GM18858 (cell line): Measurements from ENCODE around the gene EYA2.
"Not testable (repeated sequence)": the region's sequence is repeated elsewhere in the genome, so short reads cannot be mapped to it uniquely, and the experiment has no call there.

Source experiments
- ATAC-seq: cut with Tn5 transposase; IDR thresholded peaks from one replicate; pipeline ENCODE4 v1.9.1; 2021; ENCODE audit not compliant: unreplicated experiment

EYA2 gene

DNA sequence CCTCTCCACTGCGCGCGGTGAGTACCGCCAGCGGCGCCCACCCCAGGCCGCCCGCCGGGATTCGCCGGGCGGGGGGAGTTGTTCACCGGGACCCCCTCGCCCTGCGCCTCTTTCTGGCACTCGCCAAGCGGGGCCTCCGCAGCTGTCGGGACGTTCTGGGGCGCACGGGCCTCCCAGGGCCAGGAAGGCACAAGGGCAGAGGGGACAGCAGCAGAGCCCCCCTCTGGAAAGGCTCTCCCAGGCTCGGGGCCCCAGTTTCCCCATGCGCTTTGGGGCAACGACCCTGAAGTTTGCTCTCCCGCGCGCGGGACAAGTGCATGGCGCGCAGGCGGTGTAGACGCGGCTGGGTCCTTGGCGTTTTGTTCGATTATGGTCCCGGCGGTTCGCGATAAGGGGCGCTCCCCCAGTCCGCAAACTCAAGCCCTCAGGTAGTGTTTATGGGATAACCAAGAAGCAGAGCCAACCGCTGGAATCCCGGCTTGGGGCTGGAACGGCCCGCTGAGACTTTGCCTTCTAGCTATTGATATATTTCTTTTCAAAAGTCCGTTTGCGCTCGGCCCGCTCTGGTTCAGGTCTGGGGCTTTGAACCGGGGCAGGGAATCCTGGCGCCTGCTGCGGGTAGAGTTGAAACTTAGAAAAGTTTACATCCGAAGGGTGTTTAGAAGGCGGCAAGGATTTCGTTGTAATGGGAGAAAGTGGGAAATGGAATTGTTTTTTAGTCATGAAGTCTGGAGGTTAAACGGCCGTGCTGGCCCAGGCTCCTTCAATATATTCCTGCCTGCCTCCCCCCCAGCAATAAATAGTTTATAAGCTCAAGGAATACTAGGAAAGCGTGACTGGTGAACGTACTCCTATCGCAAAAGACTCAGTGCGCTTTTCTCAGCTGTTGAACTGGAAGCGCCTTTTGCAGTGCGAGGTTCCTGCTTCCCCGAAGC is 595 bp downstream of the EYA2 start:
- ATAC-seq, result no peak

DNA sequence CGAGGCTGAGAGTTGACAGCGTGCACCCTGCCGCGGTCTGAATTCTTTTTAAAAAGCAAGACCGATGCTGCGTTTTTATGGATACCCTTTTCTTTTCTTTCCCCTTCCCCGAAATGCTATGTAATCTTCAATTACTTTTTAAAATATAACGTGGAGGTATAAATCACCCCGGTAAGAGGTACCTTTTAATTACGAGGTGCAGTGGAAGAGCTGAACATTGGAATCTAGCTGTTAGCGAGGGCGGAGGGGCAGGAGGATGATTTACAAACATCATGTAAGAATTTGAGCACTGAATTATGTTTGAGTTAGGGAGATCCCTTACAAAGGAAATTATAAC is 1.2 kb downstream of the EYA2 start:
- no peak for ATAC-seq

DNA sequence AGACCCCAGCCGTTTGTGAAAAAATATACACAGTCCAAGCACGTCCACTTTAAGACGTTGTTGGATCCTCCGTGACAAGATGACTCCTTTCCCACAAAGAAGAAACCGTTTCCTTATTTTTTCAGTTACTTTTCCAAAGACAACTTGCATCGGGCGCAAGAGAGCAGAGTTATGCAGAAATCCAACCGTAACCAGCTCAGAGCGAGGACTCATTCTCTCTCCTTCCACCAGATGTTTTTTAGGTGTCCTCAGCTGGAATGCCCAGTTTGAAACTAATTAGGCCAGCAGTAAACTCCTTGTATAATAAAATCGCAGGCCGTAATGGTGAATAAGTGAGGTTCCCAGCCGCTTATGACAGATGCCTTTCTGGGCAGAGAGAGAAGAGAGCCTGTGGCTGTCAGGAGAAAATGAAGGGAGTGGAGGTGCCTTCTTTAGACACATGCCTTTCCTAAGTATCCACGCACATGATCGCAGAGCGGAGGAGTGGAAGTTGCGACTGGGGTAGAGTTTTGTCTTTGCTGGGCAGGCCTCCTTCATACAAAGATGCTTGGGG is 2.8 kb downstream of the EYA2 start:
- ATAC-seq, result no peak

DNA sequence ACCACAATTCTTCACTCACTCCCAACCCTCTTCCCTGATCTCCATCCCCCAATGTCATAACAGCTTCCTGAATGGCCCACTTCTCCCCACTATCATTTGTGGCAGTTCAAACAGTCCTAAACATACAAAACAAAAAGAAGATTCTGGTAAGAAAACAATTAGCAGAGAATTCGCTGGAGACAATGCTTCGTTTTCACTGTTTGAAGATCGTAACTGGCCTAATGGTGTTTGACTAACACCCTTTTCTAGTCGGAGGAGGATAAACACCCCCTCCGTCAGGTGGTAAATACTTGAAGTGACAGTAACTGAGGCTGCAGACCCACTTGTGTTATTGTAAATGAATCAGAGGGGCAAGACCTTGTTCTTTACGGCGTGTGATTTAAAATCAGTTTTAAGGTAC is 3.8 kb downstream of the EYA2 start:
- ATAC-seq, result no peak

DNA sequence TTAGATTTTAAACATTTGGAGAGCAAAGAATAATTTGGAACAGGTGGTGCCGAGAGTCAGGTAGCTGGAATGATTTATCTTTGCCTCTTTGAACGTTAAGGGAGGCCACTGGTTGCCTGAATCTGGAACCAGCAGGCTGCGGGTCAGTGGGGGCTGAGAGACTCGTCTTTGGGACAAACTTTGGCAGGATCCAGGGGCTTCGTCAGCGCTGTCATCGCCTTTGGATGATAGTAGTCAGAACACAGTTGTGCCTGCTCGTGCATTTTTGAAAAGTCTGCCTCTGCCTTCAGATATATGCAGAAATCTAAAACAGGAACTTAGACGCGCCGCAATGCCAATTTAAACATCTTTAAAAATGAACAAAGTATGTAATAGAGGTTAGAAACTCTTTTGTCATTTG is 5.0 kb downstream of the EYA2 start:
- no peak for ATAC-seq

DNA sequence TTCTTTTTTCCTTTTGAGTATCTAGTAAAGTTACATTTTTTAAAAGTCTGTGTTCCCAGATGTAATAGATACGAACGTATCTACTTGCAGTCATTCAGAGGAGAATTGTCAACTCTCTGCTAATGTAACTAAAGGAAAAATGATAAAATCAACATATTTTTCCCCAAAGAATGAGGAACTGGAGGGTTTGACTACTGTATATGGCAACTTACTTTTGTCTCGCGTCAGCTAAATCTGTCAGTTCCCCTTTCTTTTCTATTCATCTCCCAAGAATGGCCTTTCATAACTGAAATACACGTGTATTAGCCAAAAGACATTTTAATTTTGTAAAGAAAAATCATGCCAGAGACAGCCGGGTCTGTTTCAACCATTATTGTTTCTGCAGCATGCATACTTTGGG is 5.4 kb downstream of the EYA2 start:
- ATAC-seq, result no peak

DNA sequence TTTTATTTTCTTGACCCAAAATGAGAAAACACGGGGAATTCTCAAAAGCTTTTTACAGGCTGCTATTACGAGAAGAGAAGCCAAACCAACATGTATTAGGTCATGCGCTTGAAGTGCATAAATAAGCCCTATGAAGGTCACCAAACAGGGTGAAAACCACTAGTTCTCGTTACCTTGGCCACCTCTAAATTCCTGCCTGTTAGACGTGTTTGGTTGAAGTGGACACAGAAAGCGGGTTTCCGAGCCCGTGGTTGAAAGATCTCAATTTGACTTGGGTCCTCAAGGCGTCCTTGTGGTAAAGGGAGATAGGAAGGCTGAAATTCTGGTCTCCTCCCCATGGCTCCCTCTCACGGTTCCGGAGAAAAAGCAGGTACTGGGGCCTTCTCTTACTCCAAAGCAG is 6.2 kb downstream of the EYA2 start:
- ATAC-seq, result no peak

DNA sequence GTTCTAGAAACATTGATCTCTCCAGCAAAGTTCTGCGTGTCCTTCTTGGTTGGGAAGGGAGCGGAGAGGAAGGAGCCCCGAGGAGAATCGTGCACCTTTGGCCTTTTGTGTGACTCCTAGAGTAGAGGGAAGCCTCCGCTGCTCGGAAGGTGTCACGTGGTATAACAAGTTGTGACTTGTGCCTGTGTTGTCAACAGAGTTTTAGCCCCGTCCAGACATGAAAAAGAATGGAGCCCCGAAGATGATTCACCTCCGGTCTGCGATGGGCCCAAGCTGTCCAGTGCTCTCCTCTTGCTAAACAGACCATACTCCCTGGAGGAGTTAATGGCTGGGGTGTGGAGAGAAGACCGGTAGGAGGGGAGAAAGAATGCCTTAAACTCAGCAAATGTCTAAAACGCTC is 7.0 kb downstream of the EYA2 start:
- ATAC-seq, result no peak

DNA sequence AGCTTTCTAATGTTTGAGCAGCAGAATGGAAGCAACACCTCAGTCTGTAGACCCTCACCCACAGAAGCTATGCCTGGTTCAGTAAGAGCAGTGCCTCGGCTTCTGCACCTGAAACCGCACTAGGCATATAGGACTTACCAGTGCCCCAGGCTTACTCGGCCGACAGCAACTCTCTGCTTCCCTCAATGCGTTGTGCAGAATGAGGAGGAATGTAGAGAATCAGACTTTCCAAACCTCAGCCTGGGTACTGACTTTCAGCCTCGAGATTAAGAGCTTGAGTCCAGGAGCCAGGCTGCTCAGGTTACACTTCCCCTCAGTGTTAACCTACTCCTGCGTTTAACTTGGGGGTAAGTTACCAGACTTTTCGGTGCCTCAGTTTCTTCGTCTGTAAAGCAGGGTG is 8.6 kb downstream of the EYA2 start:
- ATAC-seq, result no peak

DNA sequence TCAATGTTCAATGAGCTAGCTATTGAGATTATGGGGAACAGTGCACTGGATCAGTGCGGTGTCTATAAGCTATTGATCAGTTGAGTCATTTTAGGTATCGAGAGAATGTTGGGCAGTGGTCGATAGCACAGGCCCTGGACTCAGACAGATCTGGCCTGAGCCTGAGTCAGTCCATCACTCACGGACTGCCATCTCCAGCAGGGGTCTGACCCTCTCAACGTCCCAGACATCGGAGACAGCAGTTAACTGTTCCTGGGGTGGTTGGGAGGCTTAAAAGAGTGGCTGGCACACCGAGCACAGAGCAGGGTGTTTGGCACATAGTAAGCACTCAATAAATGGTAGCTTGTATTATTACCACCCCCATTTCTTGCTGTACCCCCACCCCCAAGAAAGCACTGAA is 9.3 kb downstream of the EYA2 start:
- ATAC-seq, result no peak

DNA sequence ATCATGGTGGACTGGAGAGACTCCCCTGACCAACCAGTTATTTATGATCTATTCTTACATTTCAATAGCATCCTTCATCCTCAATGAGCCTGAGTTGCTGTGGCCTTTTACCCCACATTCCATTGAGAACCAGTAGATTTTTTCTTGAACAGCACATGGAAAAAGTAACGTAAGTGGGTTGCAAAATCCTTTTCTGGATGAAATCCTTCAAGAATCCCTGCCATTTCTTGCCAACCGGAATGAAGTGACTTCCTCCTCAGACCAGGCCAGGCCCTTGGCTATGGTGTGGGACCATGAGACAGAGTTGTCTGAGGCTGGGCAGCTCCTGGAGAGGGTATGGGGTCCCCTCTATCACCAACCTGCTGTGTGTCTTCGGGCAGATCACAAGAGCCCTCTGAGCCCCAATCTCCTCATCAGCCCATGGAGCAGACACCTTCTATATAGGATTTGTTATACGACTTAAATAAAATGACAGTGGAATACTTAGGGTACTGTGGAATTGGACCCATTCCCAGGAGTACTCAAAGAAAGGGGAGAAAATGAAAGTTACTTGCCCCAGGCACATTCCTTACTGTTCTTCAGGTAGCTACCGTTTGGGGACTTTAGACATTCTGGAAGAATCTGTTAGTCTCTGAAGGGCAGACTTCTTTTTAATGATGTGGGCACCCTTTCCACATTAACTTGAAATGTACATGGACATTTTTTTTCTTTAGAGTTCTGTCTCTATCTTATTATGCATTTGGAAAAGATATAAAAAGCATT is 10.9 kb downstream of the EYA2 start:
- ATAC-seq, result no peak

DNA sequence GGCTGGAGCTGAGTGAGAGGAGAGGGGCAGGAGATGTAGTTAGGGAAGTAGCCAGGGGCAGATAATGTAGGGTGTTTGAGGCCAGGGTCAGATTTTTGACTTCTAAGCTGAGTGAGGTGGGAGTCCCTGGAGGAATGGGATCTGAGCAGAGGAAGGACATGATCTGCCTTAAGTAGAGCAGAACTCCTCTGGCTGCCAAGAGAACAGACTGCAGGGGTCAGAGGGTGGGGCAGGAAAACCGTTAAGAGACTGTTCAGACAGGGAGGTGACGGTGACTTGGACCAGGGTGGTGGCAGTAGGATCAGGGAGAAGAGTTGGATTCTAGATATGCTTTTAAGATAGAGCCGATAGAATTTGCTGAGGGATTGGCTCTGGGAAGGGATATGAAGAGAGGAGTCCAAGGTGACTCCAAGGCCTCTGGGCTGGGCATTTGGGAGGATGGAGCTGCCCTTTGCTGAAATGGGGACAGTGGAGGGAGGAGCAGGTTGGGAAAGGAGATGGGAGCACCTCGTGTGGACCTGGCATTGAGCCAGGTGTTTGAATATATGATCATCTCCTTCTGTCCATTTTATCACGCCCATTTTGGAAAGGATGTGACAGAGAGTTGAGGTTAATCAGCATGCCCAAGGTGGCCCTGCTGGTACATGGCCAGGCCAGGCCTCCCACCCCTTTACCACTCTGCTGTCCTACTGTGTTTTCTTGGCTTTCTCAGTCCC is 18.8 kb downstream of the EYA2 start:
- no peak for ATAC-seq

DNA sequence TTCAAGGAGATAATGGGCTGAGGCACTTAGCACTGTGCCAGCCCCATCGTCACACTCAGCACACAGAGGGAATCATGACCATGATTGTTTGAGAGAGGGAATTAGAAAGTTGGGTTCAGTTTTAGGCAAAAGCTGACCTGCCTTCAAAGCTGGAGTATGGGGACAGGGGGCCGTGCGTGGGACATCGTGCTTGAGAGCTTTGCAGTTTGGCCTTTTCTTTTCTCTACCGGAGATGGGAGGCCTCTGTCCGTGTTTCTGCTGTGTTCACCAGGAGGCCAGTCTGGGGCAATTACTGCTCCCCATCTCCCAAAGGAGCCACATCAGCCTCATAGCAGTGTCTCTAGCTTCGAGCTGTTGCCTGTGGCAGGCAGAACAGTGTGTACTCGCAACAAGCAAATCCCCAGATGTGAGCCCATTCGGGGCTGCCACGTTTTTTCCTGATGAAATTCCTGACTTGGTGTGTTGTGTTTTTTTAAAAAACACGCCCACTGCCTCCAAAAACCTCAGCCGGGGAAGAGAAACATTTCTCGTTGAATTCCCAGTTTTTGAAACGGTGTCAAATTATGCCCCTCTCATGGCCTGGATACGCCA is 20.2 kb downstream of the EYA2 start:
- no peak for ATAC-seq

DNA sequence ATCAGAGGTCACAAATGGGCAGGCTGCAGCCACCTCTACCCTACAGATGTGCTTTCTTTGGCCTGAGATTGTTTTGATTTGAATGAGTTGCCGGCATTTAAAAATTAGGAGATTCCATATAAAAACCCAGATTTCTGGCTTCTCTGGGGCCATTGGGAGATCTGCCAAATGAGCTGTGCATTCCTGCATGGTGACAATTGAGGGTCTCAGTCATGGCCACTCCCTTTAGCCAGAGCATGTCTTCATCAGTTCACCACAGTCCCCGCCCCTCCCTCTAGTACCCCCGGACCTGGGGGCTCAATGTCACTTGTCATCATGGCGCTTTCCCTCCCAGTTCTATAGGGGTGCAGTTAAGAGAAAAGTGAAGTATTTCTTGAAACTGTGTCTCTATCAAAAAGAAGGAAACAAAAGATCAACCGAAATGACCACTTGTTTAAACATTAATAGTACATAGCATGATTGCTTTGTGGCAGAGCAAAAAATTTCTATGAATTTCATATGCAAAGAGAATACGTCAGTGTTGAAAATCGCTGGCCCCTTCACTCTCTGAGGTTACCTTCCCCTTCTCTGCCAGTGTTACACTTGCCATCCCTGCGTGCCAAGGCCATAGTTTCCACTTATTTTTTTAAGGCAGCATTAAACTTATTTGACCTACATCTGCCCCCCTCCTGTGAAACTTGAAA is 21.1 kb downstream of the EYA2 start:
- ATAC-seq, result no peak

DNA sequence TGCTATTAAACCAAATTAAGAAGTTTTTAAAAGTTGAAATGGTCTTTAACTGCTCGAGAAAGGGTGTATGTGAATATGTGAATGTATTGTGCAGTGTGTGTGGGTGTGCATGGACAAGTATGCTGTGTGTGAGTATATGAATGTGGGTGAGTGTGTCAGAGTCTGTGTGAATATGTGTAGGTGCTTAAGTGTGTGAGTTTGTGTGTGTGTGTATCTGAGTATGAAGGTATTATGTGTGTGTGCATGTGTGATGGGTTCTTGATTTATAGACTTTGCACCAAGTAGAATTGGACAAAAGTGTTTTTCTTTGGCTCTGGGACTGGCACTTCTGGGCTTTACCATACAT is 21.6 kb downstream of the EYA2 start:
- ATAC-seq, result no peak

DNA sequence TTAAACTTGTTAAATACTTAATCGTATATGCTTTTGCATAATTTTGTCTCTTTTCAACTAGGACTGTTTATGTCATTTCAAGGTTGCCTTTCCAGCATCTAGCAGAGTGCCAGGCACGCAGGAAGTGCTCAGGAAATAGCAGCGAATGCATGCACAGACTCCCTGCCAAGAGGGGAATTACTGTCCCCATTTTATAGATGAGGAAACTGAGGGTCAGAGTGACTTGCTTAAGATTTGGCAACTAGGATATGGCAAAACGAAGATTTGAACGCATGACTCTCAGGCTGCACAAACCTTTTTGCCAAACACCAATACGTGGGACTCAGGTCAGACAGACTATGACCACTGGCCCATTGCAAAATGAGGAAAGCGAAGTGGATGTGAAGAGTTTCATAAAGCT is 22.5 kb downstream of the EYA2 start:
- no peak for ATAC-seq

DNA sequence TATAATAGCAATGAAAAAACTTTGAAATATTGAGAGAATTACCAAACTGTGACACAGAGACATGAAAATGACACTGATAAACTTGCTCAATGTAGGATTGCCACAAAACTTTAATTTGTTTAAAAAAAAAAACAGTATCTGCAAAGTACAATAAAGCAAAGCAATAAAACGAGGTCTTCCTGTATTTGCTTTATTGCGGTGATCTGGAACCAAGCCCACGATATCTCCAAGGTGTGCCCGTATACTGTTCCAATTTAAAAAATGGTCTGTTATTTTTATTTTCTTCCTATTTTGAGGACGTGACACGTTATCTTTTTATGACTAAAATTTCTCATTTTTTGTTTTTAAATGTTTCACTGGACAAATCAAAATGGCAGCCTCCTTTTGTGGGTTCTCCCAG is 25.5 kb downstream of the EYA2 start:
- ATAC-seq, result no peak

DNA sequence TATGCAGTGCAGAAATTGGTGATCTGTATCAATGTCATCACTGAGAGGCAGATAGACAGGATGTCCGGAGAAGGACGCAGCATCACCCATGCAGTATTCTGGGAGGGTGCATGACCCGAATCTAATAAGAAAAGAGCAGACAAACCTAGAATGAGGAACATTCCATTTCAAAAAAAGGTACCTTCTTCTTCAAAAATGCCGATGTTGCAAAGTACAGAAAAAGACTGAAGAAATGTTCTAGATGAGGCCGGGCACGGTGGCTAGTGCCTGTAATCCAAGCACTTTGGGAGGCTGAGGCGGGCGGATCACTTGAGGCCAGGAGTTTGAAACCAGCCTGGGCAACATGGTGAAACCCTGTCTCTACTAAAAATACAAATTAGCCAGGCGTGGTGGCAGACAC is 28.2 kb downstream of the EYA2 start:
- ATAC-seq, result not testable (repeated sequence)

DNA sequence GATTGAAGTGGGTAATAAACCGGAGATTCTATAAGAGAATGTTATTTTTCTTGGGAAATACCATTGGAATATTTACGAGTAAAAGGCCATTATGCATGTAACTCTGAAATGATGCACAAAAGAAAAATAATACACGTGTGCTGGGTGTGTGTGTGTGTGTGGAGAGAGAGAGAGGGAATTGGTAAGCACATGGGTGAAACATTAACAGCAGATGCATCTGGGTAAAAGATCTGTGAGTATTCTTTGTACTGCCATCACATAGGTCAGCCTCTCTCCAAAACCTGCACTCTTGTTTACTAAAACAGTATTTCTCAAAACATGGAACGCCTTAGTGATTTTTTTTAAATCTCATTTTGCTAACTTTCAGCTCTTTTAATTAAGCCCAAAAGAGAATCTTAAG is 28.9 kb downstream of the EYA2 start:
- no peak for ATAC-seq

DNA sequence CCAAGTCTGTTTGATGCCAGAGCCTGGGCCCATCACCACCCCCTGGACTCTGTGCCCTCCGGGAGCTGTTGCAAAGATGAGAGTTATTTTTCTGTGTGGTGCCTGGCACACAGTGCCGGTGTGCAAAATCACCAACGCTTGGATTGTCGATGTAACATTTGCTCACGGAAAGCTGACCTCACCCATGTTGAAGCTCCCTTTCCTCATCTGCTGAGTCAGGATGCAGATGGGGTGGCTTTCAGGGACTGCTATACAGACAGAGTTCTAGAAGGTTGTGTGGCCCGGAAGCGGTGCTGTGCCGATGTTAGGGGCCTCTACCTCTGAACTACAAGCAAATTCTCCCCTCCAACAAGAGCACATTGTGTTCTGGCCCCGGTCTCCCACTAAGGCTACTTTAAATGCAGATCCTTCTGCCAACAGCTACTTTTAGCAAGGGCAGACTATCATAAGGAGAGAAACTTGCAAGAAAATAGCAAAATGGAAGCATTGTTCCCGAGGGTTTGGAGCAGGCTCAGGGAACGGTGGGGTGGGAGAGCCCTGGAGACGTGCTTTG is 34.0 kb downstream of the EYA2 start:
- ATAC-seq, result no peak
